GM06990 (cell line): ENCODE data around the gene SOD3.

Source experiments
- DNase-seq: peaks from one replicate; pipeline ENCODE4 v3.0.0-alpha.2; 2011; ENCODE audit not compliant: insufficient read length; ENCODE audit errors: extremely low read depth
- H3K27me3 ChIP-seq: replicated peaks from 2 replicates; pipeline ENCODE4 v1.6.0; 2011; ENCODE audit warnings: low read length; ENCODE audit not compliant: control insufficient read depth, insufficient read depth
- H3K36me3 ChIP-seq: 2 replicates; pipeline ENCODE4 v1.5.1; 2011; ENCODE audit warnings: low read length; ENCODE audit not compliant: control insufficient read depth, insufficient read depth
- H3K4me3 ChIP-seq: replicated peaks from 2 replicates; pipeline ENCODE4 v1.5.1; 2011; ENCODE audit warnings: low read depth, mild to moderate bottlenecking, control low read depth, low read length
- CTCF ChIP-seq: IDR thresholded peaks from 2 replicates; pipeline ENCODE4 v1.5.1; 2011; ENCODE audit warnings: low read length, control low read depth, mild to moderate bottlenecking, inconsistent platforms; ENCODE audit not compliant: insufficient read depth, poor library complexity, severe bottlenecking

The SOD3 gene

GRCh38 chr4:24765376-24765988 is 29.9 kb upstream of the SOD3 start:
- no peaks in the 10 kb centered on the region for H3K36me3 ChIP-seq
- DNase-seq: no peak
- no peak for TF ChIP-seq CTCF
- H3K4me3 ChIP-seq: no peak overlapping the region
- no peaks in the 10 kb centered on the region for H3K27me3 ChIP-seq

DNA sequence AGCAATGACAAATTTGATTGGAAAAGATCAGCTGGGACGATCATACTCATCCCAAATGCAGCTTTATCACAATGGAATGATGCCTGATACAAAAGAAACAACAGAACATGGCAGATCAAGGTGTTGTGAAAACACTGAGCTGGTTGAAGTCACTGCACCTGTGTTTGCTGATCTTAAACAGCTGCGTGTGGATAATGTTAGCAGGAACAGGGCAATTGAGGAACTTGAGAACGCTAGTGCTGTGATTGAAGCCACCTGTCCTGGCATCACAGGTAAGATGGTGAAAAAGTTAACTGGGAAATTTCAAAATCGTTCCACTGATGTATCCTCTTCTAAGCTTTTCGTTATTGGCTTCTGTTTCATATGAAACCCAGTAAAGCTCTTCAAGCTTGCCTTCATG is 27.4 kb upstream of the SOD3 start:
- no peak for TF ChIP-seq CTCF
- H3K36me3 ChIP-seq: no peaks in the 10 kb centered on the region
- H3K27me3 ChIP-seq: no peaks in the 10 kb centered on the region
- H3K4me3 ChIP-seq: no peak overlapping the region
- peak; percentile 8 for DNase-seq

- peak; percentile 31 for DNase-seq
- no peak overlapping the region for H3K4me3 ChIP-seq
These were observed 26.8 kb upstream of the SOD3 start for GRCh38 chr4:24768604-24769003.

GRCh38 chr4:24769571-24769970 is 25.8 kb upstream of the SOD3 start:
- Histone ChIP-seq H3K4me3 (no peak overlapping the region), H3K36me3 (no peaks in the 10 kb centered on the region), H3K27me3 (no peaks in the 10 kb centered on the region)
- DNase-seq: no peak
- no peak for TF ChIP-seq CTCF

More at GRCh38 chr4:24768604-24769003, 26.8 kb upstream of the SOD3 start:
- no peak for TF ChIP-seq CTCF
- H3K27me3 ChIP-seq: no peaks in the 10 kb centered on the region
- no peaks in the 10 kb centered on the region for H3K36me3 ChIP-seq

DNA sequence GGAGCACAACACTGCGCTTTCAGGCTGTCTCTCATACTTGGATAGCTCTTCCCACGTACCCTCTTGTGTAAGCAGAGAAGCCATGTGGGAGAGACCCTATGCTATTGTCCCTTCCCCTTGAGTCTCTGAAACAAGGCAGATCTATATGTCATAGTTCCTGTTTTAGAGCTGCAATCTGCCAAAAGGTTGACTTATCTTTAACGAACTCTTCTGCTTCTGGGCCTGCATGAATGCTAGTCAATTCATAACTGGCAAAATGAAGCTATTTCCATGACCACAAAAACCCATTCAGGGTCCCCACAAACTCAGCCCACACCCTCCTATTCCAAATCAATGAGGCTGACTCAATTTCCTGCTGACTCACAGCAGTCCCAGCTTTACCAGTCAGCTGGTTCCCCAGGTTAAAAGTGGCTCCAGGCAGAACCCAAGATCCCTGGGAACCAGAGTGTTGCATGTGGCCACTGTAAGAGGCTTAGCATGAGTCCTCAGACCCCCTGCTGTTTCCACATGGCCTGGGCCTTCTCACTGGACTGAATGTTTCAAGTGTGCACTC is 25.3 kb upstream of the SOD3 start:
- Histone ChIP-seq H3K36me3 (no peaks in the 10 kb centered on the region), H3K4me3 (no peak overlapping the region), H3K27me3 (no peaks in the 10 kb centered on the region)
- DNase-seq: peak; percentile 49
- no peak for TF ChIP-seq CTCF
